A673 (cell line): ENCODE results near the gene CDKN2B.

Experiments used
- EZH2 ChIP-seq: fragments of 200-600 bp; sonication (generic); IDR thresholded peaks from 2 replicates; pipeline ENCODE4 v1.6.1; 2017; ENCODE audit warnings: borderline replicate concordance, low read depth, mild to moderate bottlenecking, mixed read lengths, antibody characterized with exemption, low read length; ENCODE audit not compliant: poor library complexity, severe bottlenecking
- TF ChIP-seq, protein P1 (sequence below): fragments of 300-800, 200-600 bp; sonication (generic); conservative IDR thresholded peaks from 2 replicates; pipeline ENCODE4 v1.5.1; 2017; ENCODE audit warnings: low read depth, mild to moderate bottlenecking, antibody characterized with exemption, low read length, moderate library complexity, mixed read lengths

DNA sequence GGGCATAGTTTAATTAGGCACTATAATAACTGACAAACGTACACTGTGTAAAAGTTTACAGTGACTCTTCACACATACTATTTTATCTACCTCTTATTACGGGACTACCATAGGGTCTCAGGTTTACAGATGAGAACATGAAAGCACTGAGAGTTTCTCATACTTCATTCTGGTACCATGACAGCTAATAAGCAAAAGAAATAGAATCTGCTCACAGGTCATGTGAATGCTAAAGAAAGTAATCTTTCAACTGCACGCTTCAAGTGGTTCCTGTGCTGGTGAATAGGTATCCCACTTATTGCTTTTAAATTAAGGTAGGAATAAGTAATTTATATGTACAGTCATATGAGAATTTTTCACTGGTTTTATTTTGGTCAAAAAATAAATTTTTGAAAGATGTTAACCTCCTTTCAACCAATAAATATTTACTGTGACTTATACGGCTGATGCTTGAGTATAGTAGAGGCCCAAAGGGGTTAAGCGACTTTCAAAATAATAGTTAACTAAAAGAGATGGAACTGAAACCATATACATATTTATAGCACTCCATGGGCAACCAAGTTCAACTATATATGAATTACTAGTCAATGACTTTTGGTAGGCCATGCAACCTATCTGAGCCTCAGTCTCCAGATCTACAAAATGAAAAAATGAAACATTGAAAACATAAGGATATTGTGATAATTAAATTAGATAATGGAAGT is 23.0 kb downstream of the CDKN2B start:
- TF ChIP-seq EZH2, result no peak
- TF ChIP-seq, protein P1, sequence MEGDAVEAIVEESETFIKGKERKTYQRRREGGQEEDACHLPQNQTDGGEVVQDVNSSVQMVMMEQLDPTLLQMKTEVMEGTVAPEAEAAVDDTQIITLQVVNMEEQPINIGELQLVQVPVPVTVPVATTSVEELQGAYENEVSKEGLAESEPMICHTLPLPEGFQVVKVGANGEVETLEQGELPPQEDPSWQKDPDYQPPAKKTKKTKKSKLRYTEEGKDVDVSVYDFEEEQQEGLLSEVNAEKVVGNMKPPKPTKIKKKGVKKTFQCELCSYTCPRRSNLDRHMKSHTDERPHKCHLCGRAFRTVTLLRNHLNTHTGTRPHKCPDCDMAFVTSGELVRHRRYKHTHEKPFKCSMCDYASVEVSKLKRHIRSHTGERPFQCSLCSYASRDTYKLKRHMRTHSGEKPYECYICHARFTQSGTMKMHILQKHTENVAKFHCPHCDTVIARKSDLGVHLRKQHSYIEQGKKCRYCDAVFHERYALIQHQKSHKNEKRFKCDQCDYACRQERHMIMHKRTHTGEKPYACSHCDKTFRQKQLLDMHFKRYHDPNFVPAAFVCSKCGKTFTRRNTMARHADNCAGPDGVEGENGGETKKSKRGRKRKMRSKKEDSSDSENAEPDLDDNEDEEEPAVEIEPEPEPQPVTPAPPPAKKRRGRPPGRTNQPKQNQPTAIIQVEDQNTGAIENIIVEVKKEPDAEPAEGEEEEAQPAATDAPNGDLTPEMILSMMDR, result no peak
